D721Med (cell line): ENCODE results near the gene MAN1A2.
"Not testable (repeated sequence)": the region's sequence is repeated elsewhere in the genome, so short reads cannot be mapped to it uniquely, and the experiment has no call there.

ENCODE experiments used
- DNase-seq: peaks from one replicate; pipeline ENCODE4 v3.0.0; 2011; ENCODE audit warnings: low spot score; ENCODE audit not compliant: insufficient read length
- FAIRE-seq: peaks from 2 replicates; lab custom pipeline; 2011; peaks lifted over from hg19 to GRCh38; lab: Jason Lieb, UNC
- TF ChIP-seq, protein P1 (sequence below): IDR thresholded peaks from 2 replicates; pipeline ENCODE4 v1.5.1; 2012; ENCODE audit warnings: mild to moderate bottlenecking, control low read depth; ENCODE audit not compliant: insufficient read depth; ENCODE audit errors: missing control alignments

Gene MAN1A2

DNA sequence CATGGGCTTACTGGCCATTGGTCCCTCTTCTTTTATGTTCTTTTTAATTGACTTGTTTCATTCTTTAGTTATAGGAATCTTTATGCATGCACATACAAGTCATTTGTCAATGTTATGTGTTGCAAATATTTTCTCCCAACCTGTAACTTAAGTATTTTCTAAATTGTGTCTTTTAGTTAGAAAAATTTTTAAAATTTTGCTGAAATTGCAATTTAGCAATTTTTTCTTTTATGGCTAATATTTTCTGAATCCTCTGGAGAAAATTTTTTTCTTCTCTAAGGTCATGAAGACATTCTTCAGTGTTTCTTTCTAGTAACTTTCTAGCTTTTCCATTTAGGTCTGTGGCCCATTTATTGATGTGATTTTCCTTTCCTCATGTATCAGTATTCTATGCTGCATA, 189.7 kb downstream of the MAN1A2 start:
- TF ChIP-seq, protein P1, sequence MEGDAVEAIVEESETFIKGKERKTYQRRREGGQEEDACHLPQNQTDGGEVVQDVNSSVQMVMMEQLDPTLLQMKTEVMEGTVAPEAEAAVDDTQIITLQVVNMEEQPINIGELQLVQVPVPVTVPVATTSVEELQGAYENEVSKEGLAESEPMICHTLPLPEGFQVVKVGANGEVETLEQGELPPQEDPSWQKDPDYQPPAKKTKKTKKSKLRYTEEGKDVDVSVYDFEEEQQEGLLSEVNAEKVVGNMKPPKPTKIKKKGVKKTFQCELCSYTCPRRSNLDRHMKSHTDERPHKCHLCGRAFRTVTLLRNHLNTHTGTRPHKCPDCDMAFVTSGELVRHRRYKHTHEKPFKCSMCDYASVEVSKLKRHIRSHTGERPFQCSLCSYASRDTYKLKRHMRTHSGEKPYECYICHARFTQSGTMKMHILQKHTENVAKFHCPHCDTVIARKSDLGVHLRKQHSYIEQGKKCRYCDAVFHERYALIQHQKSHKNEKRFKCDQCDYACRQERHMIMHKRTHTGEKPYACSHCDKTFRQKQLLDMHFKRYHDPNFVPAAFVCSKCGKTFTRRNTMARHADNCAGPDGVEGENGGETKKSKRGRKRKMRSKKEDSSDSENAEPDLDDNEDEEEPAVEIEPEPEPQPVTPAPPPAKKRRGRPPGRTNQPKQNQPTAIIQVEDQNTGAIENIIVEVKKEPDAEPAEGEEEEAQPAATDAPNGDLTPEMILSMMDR = no peak
- no peak for DNase-seq
- no peak for FAIRE-seq

DNA sequence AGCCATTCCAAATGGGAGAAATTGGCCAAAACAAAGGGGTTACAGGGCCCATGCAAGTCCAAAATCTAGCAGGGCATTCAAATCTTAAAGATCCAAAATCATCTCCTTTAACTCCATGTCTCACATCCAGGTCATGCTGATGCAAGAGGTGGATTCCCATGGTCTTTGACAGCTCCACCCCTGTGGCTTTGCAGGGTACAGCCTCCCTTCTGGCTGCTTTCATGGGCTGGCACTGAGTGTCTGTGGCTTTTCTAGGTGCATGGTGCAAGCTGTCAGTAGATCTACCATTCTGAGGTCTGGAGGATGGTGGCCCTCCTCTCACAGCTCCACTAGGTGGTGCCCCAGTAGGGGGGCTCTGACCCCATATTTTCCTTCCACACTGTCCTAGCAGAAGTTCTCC, 191.2 kb downstream of the MAN1A2 start:
- not testable (repeated sequence) for FAIRE-seq, DNase-seq

DNA sequence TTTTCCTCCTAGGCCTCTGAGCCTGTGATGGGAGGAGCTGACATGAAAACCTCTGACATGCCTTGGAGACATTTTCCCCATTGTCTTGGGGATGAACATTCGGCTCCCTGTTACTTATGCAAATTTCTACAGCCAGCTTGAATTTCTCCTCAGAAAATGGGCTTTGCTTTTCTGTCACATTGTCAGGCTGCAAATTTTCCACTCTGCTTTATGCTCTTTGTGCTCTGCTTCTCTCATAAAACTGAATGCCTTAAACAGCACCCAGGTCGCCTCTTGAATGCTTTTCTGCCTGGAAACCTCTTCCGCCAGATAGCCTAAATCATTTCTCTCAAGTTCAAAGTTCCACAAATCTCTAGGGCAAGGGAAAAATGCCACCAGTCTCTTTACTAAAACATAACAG, 191.9 kb downstream of the MAN1A2 start:
- DNase-seq (no peak), FAIRE-seq (no peak)
- TF ChIP-seq, protein P1 = no peak

DNA sequence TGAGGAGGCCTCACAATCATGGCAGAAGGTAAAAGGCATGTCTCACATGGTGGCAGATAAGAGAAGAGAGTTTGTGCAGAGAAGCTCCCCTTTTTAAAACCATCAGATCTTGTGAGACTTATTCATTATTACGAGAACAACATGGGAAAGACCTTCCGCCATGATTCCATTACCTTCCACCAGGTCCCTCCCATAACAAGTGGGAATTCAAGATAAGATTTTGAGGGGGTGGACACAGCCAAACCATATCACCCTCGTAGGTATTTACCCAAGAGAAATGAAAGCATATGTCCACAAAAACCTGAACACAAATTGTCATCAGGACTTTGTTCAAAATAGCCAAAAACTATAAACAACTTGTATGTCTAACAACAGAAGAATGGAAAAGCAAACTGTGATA, 192.7 kb downstream of the MAN1A2 start:
- DNase-seq (no peak), FAIRE-seq (no peak)
- TF ChIP-seq, protein P1 = no peak

DNA sequence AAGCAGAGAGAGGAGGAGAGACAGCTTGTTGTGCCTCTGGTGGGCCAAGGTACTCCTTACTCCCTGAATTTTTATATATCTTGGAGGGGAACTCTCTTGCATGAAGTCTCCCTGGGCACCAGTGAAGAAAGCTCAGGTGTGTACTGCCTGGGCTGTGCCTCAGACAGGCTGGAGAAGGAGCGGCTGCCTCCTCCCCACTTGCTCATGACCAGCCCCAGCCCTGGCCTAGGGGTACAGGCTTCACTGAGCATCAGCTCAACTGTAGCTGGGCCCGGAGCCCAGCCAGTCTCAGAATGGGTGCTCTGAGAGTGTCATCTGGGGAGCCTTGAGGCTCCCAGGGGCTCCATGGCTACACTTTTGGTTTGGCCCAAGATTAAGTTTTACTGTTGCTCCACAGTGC, 193.8 kb downstream of the MAN1A2 start:
- TF ChIP-seq, protein P1 = no peak
- DNase-seq (no peak), FAIRE-seq (no peak)

DNA sequence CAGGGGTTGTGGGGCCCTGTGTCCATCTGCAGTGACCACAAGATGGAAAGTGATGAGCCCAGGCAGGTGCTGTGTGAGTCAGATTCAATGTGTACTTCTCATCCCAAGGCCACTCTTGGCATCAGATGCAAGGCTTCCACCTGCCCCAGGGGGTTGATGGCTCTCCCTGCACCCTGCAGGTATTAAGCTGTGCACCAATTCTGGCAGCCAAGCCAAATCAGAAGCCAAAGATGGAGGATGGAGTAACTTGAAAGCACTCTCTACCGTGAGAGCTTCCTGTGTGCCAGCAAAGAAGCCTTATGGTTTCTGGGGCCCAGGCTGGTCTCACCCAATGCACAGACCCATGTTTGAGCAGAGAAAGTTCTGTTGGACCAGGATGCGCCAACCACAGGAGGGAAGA, 194.3 kb downstream of the MAN1A2 start:
- TF ChIP-seq, protein P1 = no peak
- FAIRE-seq = no peak

DNA sequence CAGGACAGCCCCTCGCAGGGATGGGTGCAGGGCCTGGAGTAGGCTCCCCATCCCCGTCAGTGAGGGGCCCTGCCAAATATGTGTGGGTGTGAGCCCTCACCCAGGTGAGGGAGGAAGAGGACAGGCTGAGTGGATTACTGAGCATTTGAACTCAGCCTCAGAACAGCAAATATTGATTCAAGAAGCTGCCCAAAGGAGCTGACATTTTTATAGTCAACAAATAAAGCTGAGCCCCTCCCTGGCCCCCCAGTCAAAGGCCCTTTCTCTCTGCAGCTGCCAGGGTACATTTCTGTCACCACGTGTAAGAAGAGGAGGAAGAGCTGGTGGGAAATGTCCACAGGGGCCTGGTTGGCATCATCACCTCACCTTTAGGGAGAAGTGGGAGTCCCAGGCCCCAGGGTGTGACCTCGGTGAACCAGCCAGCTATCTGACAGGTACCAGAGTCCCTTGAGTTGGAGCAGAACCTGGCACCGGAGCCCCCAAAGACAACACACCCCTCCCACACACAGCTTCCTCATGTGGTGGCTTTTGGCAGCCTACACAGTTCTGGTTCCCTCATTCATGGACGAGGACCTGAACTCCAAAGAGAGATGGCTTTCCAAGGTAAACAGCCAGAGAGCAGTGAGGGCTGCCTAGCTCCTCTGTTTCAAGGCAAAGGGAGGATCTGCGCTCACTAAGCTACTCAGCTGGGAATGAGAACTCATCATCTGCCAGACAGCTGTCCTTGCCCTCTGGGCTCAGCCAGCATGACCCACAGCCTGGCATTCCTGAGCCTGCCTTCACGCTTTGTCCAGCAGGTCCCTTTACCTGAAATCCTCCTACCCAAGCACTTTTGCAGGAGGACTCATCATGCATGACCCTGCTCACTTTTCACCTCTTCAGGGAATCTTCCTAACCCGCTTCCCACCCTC, 195.6 kb downstream of the MAN1A2 start:
- no peak for DNase-seq
- FAIRE-seq = no peak
- TF ChIP-seq, protein P1 = no peak

More for the DNA sequence above, 194.3 kb downstream of the MAN1A2 start:
- DNase-seq = no peak
